ENCODE data around the gene HEBP1. TPM values are rescaled to one million over a fixed set of nuclear protein-coding genes. Genes with fewer than 3 reads are reported as not detected.

HEBP1 gene
- total RNA-seq, 3 donors from 2014 or later (not counting 1 experiment from before 2014, with no cell fraction given), result 10.8 to 13.5 (median 11.9) TPM

GRCh38 chr12:12926571-12927071 is 73.4 kb downstream of the HEBP1 start:
- Mint-ChIP-seq H3K27ac (no peak overlapping the region), H3K4me3 (no peak overlapping the region), H3K36me3 (no peaks in the 10 kb centered on the region), H3K4me1 (no peaks in the 10 kb centered on the region), H3K9me3 (no peaks in the 10 kb centered on the region), H3K27me3 (ENCODE audit: low read depth in 2 of 2) (peaks cover 0 to 8% of the 10 kb centered on the region in 2 donors)
- no peak overlapping the region for H3K27ac ChIP-seq (ENCODE audit: low read length)
- no peak overlapping the region for H3K4me3 ChIP-seq (ENCODE audit: low read length)
- ATAC-seq (no peak), DNase-seq (no peak)
- WGBS (ENCODE audit: insufficient coverage), result 88% methylated on average over 15 of the region's 18 CpGs
- H3K36me3 ChIP-seq (ENCODE audit: control insufficient read depth, insufficient read depth, low read length), result no peaks in the 10 kb centered on the region
- intact Hi-C loops (cut with micrococcal nuclease), result no loop called here
- H3K27me3 ChIP-seq (ENCODE audit: control insufficient read depth, insufficient read depth, low read length), result no peaks in the 10 kb centered on the region
- H3K4me1 ChIP-seq (ENCODE audit: control insufficient read depth, insufficient read depth, low read length), result no peaks in the 10 kb centered on the region
- no peak for TF ChIP-seq CTCF (IDR thresholded peaks at IDR 0.05)
- no peaks in the 10 kb centered on the region for H3K9me3 ChIP-seq (ENCODE audit: control insufficient read depth, insufficient read depth, low read length)

- TF ChIP-seq CTCF (IDR thresholded peaks at IDR 0.05), result no peak
- WGBS (ENCODE audit: insufficient coverage), result no CpG with 5 or more reads among the region's 1 CpG
- Mint-ChIP-seq H3K27me3 (ENCODE audit: low read depth in 2 of 2) (peaks cover 0 to 8% of the 10 kb centered on the region in 2 donors), H3K4me1 (no peaks in the 10 kb centered on the region), H3K27ac (no peak overlapping the region), H3K9me3 (no peaks in the 10 kb centered on the region), H3K4me3 (no peak overlapping the region), H3K36me3 (no peaks in the 10 kb centered on the region)
- H3K27me3 ChIP-seq (ENCODE audit: control insufficient read depth, insufficient read depth, low read length), result no peaks in the 10 kb centered on the region
- no peak for DNase-seq
- no peaks in the 10 kb centered on the region for H3K4me1 ChIP-seq (ENCODE audit: control insufficient read depth, insufficient read depth, low read length)
- H3K4me3 ChIP-seq (ENCODE audit: low read length), result no peak overlapping the region
- no peak for ATAC-seq
- intact Hi-C loops (cut with micrococcal nuclease), result no loop called here
- no peak overlapping the region for H3K27ac ChIP-seq (ENCODE audit: low read length)
- H3K9me3 ChIP-seq (ENCODE audit: control insufficient read depth, insufficient read depth, low read length), result no peaks in the 10 kb centered on the region
- no peaks in the 10 kb centered on the region for H3K36me3 ChIP-seq (ENCODE audit: control insufficient read depth, insufficient read depth, low read length)
Measured at GRCh38 chr12:12925388-12925787, 74.7 kb downstream of the HEBP1 start.

Other genes starting within 250 kb of the HEBP1 start
- gene APOLD1, start 214.6 kb downstream of the HEBP1 start, total RNA-seq, result 1 to 10 TPM in 2 of 3 donors, under 1 TPM in 1; 0.70 to 1.6 (median 1.6) TPM
- gene DDX47, start 186.9 kb downstream of the HEBP1 start, total RNA-seq, result 100 to 1,000 TPM in 2 of 3 donors, 10 to 100 TPM in 1; 98.9 to 120 (median 114) TPM
- under 1 TPM in 2 of 3 donors, not detected in 1; 0.09 to 0.28 TPM for gene GPRC5A, start 108.7 kb downstream of the HEBP1 start, total RNA-seq
- 1 to 10 TPM in 1 of 3 donors, not detected in 2; 5.5 TPM for gene GPRC5D, start 48.1 kb downstream of the HEBP1 start, total RNA-seq
- gene FAM234B, start 44.1 kb upstream of the HEBP1 start, total RNA-seq, result 1 to 10 TPM; 5.5 to 8.7 (median 6.6) TPM
- gene GSG1, start 103.4 kb upstream of the HEBP1 start, total RNA-seq, result not detected
- gene EMP1, start 196.5 kb upstream of the HEBP1 start, total RNA-seq, result 1 to 10 TPM; 3.8 to 4.3 (median 4.2) TPM

Measured in natural killer cell (primary cell).